Measurements from ENCODE around the gene SLC29A4.

- TF ChIP-seq CTCF (conservative IDR thresholded peaks at IDR 0.05; ENCODE audit: low read depth, low read length), result no peak
- TF ChIP-seq EZH2 (IDR thresholded peaks at IDR 0.05; ENCODE audit: low read length, unreplicated experiment), result no peak
- TF ChIP-seq EZH2phosphoT487 (IDR thresholded peaks at IDR 0.05; ENCODE audit: borderline replicate concordance, low read length), result no peak
These were observed 8.6 kb downstream of the SLC29A4 start for GRCh38 chr7:5291301-5291700.

All from PC-3 (cell line).